Activated CD4-positive, alpha-beta T cell treated with anti-CD3 and anti-CD28 coated beads, Interleukin-2, amount 50 U/mL, for 16 hours (primary cell): ENCODE measurements around the gene CLEC20A.
"Not testable (repeated sequence)": the region's sequence is repeated elsewhere in the genome, so short reads cannot be mapped to it uniquely, and the experiment has no call there.

ENCODE experiments used
- DNase-seq: peaks from one replicate; pipeline ENCODE4 v3.0.0-alpha.2; 2020

The CLEC20A gene

DNA sequence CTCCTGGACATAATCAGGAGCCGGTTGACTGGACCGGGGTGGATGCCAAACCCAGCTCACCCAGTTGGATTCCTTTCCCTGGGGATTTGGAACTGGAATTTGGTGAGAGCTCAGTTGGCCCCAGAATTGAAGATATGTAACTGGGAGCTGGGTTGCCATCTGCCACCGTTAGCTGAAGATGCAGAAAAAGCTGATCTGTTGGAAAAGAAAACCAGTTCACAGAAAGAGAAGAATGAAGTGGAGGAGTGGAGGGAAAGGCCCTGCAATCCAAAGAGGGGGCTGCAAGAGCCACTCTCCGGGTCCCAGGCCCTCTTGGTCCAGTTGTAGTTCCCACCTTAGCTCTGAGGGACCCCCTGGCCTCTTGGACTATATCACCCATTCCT, 32.2 kb upstream of the CLEC20A start:
- no peak for DNase-seq

DNA sequence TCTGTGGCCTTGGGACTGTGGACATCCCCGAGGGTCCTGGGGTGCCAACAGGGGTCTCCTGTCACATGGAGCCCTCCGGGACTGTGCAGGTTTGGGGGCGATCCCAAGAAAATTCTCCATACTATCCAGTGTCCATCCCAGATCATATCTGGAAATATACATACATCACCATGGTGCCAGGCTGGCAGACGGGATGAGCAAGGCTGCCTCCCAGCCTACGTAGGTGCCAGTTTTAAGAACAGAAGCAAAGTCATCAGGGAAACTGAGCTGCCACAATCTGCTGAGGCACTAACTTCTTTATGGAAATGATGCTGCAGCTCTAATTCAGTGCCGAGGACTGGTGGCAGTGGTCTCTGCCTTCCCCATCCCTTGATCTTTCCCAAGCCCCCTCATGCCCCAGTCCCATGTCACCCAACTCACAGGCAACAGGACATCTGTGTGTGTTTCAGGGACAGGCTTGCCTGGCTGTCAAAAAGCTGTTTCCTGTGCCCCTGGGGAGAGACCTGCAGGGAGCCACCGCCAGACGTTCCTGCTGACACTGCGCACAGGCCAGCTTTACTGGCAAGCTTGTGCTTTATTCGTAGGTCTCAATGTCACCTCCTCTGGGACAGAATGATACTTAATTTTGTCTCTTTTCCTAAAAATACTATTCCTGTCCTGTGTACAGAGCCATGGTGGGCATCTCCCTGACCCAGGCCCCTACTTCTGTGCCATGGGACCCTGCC, 31.6 kb upstream of the CLEC20A start:
- DNase-seq = no peak

DNA sequence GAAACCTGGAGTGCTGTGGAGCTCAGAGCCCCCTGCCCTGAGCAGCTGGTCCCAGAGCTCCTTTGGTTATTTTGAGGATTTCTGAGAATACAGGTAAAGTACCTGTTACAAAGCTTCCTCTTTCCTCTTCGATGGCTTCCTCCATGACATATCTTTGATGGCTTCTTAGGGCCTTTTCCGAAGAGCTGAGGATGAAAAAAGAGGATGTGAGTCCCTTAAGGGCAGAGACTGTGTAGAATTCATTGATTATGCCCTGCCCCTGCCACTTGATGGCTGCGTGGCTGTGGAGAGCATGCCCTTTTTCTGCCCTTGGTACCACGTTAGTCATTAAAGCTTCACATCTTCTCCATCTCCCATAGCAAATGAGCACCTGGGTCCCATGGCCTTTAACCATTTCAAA, 30.4 kb upstream of the CLEC20A start:
- DNase-seq = no peak

DNA sequence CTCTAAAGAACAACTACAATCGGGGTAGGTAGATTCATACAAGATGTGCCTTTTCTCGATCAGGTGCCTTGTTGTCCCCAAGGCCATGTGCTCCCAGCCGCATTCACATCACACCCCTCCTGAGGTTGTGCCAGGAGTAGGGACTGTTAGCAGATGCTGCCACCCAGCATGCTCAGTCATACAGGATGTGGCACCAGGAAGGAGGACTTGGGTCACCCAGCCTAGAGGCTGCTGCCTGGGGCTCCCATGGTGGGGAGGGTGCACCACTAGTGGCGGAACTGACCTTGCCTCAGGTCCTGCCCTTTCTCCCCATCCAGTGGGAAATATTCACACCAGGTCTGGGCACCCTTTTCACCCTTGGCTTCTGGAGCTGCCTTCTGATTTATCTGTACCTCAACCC, 24.5 kb upstream of the CLEC20A start:
- DNase-seq = no peak

DNA sequence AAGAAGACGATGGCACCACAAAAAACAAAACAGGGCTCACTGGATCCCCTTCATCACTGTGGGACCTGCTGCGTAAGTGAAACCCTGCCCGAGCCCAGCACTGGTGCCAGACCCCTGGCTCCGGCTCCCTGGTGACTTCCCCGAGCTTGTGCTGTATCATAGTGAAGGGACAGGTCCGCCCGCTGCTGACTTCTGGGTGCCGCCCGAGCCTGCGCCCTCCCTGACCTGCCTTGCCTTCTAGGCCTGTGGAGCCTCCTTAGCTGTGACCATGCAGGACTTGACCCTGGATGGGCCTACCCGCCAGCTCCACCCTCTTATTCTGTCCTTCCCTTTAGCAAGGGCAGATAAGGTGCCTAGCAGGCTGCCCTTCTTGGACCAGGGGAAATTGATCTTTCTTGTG, 24.0 kb upstream of the CLEC20A start:
- DNase-seq = no peak

DNA sequence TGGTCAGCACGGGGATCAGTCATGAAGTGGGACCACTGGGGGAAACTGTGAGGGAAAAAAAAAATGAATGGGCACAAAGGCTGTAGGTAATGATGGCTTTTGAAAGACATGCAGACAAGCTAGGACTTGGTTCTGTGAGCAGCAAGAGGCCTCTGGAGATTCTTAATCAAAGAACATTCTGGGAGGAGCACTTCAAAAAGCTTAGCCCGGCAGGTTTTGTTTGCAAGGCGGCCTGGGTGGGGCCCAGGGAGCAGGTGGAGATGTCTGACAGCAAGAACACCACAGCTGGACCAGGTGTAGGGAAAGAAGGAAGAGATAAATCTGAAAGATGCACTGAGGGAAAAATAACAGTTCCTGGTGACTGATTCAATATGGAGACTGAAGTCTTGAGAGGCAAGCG, 22.1 kb upstream of the CLEC20A start:
- no peak for DNase-seq

DNA sequence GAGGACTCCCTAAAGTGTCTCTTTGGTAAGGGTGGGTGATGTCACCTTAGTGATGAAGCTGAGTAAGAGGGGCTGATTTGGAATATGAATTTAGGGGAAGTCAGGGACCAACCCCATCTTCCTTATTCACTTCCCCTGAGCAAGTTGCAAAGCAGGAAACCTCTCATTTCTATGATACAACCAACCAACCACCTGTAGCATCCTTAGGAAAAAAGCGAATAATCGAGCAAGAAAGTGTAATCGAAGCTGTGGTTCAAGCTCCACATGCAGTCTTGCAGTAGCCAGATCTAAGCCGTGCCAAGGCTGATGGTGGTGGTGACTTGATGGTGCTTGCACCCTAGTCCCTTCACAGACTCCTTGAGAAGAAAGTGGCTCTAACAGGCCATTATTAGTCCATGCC, 19.3 kb upstream of the CLEC20A start:
- DNase-seq = no peak

DNA sequence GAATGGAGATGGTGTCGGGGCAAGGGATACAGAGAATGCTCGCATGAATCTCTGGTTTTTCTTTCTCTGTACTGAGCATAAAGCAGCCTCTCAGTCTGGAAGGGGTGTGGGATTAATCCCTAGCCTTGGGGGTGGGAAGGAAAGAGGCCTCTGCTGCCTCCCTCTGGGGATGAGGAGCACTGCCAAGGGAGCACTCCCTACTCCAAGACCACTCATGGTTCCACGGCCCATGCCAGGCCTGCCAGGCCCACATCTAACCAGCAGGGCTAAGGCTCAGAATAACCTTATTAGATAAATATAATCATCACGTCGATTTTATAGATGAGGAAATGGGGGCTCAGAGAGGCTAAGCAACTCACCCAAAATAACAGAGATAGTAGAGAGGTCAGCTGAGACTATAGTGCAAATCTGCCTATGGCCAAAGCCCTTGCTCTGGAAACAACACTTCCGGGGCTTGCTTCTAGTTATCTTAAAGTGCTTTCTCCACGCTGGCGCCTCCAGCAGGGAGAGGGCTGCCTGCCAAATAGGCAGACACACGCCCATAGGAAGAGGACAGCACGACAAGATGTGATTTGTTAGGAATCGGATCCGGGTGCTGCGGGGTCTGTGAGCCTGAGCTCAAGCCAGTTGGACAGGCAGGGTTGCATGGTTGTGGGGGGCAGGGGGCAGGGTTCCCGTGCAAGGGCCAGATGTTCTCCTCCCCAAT, 16.7 kb upstream of the CLEC20A start:
- no peak for DNase-seq

DNA sequence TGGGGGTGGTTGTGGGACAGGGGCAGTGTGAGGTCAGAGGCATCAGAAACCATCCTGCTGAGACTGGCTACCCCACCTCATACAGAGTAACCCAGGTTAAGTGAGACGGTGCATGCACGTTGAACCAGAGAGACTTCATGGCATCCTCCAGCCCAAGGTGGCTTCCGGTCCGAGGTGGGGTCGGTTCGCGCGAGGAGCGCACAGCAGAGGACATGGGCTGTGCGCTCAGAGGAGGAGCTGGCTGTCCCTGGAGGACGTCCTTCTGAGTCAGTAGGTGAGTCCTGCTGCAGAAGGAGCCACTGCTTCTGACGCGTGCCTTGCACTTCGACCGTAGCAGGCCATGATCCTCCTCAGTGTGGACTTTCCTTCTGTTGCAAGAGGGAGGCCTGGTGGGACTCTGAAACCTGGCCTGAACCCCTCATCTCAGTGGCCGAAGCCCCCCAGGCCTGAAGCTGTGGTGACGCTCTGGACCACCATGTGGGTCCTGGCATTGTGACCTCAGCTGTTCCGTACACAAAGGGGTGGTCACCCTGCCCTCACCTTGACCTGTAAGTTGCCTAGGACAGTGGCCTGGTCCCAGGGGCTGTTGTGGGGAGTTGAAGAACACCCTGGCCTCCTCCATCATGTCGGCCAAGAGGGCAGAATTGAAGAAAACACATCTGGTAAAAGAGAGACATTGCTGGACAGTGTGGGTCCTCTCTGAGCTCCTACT, 16.0 kb upstream of the CLEC20A start, which contains the start of gene TEX35:
TSS of gene TEX35 (plus strand) at position 544 of the 712 bp plus-strand sequence. CDS start at position 624, 80 bp downstream.
- DNase-seq = no peak

DNA sequence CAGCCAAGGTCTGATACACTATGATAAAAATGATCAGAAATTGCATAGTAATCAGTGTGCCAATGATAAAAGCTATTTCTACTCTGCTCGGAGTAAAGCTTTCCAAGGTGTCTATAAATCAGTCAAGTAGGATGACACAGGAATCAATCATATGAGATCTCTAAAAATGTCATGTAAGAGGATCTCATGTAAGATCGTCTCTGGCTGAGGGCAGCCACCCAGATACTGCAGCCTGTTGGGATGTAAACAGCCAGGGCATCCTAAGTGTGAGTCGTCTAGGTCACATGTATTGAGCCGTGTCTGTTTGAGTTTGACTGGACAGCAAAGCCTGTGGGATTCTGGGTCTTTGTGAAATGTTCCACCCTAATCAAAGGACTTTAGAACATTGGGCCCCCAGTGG, 13.4 kb upstream of the CLEC20A start:
- no peak for DNase-seq

DNA sequence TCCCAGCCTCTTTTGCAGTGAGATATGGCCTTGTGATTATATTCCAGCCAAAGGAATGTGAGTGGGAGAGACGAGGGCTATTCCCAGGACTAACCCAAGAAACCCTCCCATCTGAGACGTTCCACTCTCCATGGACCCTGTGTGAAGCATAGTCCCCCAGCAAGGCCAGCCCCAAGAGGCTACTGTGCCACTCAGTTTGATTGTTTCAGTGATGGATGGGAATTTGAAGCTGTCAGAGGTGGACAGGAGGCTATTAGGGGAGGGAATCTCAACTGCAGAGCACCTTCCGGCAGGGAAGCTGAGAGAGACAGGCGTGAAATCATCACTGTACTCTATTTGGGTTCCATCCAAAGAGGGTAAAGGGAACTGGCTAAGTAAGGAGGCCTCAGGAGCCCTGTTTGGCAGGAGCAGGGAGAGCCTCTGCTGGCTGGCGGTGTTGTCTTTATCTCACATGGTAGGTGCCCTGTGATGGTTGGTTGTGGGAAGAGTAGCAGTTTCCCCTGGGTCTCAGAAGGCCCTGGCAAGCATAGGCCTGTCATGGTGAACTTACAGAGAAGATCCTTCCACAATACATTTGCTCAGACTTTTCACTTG, 12.7 kb upstream of the CLEC20A start:
- no peak for DNase-seq

DNA sequence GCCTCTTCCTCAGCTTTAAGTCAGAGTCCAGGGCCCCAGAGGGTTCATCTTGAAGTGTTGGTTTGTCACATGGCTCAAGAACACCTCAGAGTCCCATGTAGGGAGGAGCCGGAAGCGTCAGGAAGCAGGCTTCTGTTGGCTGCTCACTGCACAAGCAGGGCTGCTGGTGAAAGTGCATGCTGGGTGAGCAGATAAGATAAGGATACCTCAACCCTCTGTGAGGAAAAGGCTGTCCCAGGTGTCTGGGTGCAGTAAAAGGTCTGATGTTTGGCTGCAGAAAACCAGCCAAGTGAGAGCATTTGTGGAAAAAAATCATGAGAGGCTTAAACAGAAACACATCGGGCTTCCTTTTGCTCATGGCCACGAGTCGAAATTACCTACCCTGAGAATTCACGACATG, 9.9 kb upstream of the CLEC20A start:
- DNase-seq = no peak

DNA sequence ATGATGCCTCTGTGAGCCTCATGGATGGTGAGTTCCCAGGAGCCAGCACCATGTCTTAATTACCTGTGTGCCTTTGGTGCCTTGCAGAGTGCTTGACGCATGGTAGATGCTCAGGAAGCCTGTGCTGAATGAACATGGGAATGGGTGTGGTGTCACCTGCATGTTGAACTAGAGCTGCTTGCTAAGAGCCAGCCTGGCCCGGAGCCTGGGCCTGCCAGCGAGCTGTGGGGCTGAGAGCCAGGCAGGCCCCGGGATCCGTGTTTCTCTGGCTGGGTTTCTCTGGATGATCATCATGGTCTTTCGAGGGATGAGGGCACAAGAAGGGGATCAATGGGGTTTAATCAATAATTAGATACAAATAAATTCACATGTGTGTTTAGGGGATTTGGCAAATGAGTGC, 9.4 kb upstream of the CLEC20A start:
- DNase-seq = no peak

DNA sequence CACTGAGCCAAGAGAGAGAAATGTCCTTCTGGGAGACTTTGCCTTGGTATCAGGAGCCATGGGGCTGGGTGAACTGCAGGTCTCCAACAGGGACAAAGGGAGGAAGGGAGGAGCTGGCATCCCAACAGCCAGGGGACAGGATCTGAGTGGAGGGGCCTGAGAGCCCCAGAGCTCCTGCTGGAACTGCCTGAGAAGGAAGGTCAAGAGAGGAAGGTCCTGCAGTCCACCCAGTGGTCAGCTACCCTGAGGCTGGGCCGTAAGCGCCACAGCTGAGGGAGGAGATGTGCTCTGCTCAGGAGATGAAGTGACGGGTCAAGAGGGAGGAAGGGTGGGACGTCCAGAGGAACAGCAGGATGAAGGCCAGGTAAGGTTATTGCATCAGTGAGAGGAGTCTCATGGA, 7.5 kb upstream of the CLEC20A start:
- no peak for DNase-seq

DNA sequence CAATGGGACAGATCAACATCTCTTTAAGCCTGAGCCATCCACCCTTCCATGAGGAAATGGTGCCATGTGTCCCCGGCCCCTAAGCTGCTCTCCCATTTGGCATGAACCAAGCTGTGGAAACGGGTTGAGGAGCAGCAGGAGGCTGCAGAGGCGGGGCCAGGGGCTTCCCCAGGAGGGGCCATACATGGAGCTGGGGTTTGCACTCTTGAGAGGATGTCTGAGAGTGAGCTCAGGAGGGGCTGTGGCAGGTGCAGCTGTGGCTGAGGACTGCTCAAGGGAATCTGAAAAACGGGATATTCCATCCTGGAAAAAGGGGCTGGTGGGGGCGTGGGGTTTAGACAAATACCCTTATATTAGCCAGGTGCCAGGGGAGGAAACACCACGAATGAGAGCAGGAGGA, 7.1 kb upstream of the CLEC20A start:
- no peak for DNase-seq

DNA sequence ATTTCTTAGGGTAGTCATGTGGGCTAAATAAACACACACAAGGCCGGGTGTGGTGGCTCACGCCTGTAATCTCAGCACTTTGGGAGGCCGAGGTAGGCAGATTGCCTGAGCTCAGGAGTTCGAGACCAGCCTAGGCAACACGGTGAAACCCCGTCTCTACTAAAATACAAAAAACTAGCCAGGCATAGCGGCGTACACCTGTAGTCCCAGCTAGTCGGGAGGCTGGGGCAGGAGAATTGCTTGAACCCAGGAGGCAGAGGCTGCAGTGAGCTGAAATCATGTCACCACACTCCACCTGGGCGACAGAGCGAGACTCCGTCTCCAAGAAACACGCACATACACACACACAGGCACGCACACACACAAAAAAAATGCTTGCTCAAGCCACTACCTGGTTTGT, 6.6 kb upstream of the CLEC20A start:
- not testable (repeated sequence) for DNase-seq

DNA sequence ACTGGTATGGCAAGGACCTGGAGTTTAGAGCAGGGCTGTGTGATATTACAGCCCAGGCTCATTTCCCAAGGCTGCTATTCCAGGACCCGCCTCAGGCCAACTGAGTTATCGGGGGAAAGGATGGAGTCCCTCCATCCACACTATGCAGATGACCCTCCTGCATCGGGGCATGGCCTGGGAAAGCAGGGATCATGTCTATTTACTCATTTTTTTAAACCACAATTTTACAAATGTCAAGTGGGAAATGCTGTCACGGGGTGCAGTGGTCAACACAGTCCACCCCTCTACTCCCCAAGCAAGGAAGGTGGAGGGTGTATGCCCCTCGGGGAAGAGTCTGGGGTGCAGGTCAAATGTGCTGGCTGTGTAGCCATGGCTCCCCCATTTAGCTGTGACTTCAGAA, 6.1 kb upstream of the CLEC20A start:
- no peak for DNase-seq

DNA sequence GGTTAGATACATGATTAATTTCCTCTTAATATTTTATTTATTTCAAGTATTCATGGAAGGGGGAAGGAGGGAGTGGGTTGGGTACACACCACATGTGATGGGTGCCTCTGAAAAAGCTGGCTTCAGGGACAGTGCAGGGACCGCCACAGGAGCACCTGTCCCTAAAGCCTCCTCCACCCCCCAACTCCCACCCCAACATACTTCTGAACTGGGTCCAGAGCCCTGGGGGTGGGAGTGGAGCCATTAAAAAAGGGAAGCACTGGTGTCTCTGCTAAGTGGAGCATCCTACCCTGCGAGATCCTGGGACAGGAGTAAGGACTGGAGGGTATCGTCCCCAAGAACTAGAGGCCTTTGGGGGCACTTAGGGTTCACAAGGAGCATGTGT, 5.6 kb upstream of the CLEC20A start:
- no peak for DNase-seq

DNA sequence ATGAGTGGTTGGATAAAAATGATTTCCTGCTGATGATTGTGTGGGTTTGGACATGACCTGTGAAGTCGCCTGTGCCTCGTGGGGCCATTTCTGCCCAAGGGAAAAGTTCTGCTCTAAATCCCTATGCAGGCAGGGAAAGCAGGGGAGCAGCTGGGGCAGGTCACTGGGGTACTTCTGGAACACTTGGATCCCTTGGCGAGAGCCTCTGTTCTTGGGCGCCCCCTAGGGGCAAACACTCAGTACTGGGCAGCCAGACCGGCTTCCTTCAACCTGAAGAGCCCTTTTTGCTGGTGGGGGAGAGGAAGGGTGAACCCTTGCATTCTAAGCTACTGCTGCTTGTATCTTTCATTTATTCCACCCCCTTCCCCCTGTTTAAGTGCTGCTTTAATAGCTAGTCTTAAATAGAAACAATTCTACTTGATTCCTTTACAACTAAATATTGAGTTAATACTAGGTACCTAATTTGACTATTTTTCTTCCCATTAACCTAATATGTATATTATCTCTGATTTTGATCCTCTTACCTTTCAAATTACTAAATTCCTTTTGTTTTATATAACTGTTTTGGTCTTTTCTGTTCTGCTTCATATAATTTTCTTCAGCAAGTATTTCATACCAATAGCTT, 5.1 kb upstream of the CLEC20A start:
- peak; percentile 62 for DNase-seq

DNA sequence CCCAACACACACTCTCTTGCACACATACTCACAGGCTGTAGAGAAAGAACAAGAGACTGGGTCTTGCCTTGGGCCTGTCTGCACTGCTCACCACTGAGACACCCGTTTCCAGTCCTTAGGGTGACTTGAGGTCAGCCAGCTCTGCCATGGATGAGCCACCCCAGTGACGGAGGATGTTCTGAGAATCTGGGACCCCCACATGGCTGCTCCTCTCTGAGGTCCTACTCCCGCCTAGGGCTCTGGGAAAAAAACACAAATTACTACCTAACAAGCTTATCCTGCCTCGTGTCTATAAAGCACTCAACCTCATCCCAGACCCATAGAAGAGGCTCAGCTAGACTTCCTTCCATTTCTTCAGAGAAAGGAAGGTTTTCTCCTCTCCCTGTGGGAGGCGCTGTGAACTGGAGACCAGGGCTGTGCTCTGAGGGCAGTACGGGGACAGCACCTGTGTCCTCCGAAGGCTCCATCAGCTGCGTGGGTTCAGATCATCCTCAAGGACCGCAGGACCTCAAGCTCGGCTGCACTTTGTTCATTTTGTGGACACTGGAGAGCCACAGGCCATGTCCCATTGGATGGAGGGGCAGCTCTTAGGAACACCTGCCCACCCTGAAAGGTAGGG, 4.3 kb upstream of the CLEC20A start:
- no peak for DNase-seq

DNA sequence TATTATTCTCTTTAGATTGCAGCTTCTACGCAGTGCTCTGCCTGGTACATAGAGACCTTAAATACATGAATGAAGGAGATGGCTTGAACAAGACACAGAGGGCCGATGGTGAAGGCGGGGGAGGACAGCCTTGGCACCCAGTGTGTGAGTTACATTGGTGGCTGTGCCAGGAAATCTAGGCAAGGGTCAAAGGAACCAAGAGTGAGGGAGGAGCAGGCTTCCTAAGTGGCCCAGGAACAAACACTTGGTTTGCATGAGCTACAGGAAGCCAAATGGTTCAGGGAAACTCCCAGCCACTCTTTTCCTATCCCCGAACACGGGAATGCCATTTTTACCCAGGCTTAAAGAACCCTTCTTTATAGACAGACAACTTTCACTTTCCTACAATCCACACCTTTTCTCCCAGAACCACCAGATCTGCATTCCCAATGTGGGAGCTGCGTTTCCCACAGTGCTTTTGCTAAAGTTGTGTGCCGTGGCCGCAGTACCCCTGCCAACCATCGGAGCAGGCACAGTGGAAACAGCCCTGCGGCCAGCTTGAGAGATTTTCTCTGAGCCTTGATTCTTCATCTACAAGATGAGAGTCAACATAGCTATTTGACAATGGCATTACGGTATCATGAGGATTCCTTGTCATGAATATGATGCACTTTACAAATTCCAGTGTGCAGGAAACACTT, 3.5 kb upstream of the CLEC20A start:
- DNase-seq = no peak
